RWPE2 (cell line): ENCODE results near the gene LRRC74B.

Experiments used
- ATAC-seq: fragments of 200-7000 bp; cut with Tn5 transposase; 3 replicates; pipeline ENCODE4 v1.9.1; 2021; ENCODE audit warnings: low read depth
- DNase-seq: peaks from one replicate; pipeline ENCODE4 v3.0.0-alpha.2; 2020; ENCODE audit warnings: low spot score
- H3K27ac ChIP-seq: fragments of 450-650 bp; 2 replicates; pipeline ENCODE4 v1.5.1; 2017; ENCODE audit warnings: mild to moderate bottlenecking; ENCODE audit not compliant: poor library complexity, severe bottlenecking
- H3K27me3 ChIP-seq: fragments of 250-450 bp; sonication (Bioruptor Pico); 2 replicates; pipeline ENCODE4 v1.5.1; 2021; ENCODE audit warnings: mild to moderate bottlenecking, moderate library complexity; ENCODE audit not compliant: insufficient read depth, poor library complexity, severe bottlenecking
- H3K36me3 ChIP-seq: fragments of 250-450 bp; sonication (Bioruptor Pico); 2 replicates; pipeline ENCODE4 v1.5.1; 2020; ENCODE audit warnings: low read depth, mild to moderate bottlenecking, moderate library complexity
- H3K4me1 ChIP-seq: fragments of 250-450 bp; sonication (Bioruptor Pico); 2 replicates; pipeline ENCODE4 v1.5.1; 2021; ENCODE audit warnings: mild to moderate bottlenecking, moderate library complexity; ENCODE audit not compliant: insufficient read depth, poor library complexity, severe bottlenecking
- H3K4me3 ChIP-seq: fragments of 250-450 bp; sonication (Bioruptor Pico); 2 replicates; pipeline ENCODE4 v1.5.1; 2021; ENCODE audit warnings: mild to moderate bottlenecking, moderate library complexity; ENCODE audit not compliant: severe bottlenecking
- H3K9me3 ChIP-seq: fragments of 250-450 bp; sonication (Bioruptor Pico); 2 replicates; pipeline ENCODE4 v1.5.1; 2021; ENCODE audit warnings: mild to moderate bottlenecking, moderate library complexity; ENCODE audit not compliant: severe bottlenecking
- TF ChIP-seq, protein P1 (sequence below): fragments of 450-650 bp; IDR thresholded peaks from one replicate; pipeline ENCODE4 v1.5.1; 2017; ENCODE audit warnings: mild to moderate bottlenecking, moderate library complexity; ENCODE audit not compliant: poor library complexity, severe bottlenecking

The LRRC74B gene

DNA sequence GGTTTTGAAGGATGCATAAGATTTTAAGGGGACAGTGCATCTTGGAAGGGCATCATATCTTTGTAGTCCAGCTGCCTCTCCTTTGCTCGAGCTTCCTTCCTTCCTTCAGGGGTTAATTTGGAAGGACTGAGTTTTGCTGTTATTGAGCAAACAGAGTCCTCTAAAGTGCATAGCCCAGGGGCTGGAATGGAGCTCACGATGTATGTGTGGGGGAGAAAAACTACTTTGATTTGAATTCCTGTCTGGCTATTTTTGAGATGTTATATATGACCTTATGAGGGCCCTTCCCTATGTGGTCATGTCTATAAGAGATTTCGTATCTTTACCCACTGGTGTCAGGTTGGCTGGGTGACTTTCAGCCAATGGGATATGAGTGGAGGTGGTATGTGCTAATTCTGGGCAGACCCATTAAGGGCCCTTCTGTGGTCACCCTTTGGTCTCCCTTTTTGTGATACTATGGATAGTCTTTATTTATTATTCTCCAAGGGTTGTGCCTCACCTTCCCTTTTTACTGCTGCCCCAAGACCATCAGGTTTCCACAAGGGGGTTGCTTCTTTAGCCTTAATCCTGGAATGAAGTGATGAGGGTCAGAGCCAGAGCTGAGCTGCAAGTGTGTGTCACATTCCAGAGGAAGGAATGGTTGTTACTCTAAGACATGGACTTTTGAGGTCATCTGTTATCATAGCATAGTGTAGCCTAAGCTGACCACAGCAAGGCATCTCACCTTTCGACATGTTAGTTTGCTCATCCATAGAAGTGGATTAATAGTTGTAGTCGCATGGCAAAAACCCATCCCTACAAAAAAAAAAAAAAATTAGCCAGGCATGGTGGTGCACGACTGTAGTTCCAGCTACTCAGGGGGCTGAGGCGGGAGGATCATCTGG lies 54.6 kb downstream of the LRRC74B start:
- DNase-seq (no peak), ATAC-seq (no peak)
- Histone ChIP-seq H3K4me1 (peaks cover 12% of the 10 kb centered on the region), H3K36me3 (no peaks in the 10 kb centered on the region), H3K4me3 (no peak overlapping the region), H3K9me3 (no peaks in the 10 kb centered on the region), H3K27ac (peak overlapping the region; percentile 46), H3K27me3 (no peaks in the 10 kb centered on the region)
- TF ChIP-seq, protein P1, sequence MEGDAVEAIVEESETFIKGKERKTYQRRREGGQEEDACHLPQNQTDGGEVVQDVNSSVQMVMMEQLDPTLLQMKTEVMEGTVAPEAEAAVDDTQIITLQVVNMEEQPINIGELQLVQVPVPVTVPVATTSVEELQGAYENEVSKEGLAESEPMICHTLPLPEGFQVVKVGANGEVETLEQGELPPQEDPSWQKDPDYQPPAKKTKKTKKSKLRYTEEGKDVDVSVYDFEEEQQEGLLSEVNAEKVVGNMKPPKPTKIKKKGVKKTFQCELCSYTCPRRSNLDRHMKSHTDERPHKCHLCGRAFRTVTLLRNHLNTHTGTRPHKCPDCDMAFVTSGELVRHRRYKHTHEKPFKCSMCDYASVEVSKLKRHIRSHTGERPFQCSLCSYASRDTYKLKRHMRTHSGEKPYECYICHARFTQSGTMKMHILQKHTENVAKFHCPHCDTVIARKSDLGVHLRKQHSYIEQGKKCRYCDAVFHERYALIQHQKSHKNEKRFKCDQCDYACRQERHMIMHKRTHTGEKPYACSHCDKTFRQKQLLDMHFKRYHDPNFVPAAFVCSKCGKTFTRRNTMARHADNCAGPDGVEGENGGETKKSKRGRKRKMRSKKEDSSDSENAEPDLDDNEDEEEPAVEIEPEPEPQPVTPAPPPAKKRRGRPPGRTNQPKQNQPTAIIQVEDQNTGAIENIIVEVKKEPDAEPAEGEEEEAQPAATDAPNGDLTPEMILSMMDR = no peak

DNA sequence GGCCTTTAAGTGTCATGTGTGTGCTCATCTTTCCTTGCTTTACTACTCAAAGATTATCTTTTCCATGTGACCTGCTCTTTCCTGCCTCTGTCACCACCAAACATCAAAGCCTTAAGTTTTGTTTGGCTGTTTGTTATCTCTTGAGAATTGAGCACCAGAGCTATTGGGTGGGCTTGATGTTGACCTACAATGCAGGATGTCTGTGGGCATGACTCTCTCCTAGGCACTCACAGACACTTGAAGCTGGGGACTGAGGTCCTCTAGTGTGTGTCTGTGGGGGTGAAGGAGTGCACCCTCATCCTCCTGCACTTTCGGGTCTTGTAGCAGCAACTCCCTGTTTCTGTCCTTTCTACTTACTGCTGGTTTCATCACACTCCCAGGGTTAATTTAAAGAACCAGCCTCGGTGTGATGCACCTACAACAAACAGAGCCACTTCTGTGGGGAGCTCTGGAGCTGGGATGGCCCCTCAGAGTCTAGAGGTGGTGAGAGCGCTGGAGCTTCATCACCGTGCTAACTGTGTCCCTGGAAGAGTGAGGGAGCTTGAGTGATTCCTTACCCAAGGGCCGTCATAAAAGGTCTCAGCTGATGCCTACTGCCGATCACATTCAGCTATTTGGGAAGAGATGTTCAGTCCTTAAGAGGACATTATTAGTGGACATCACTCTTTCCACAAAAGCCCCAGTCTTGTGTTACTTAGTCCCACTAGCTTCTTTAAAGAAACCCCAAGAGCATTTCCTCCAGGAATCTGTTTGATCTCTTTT lies 56.3 kb downstream of the LRRC74B start:
- no peaks in the 10 kb centered on the region for H3K9me3 ChIP-seq
- TF ChIP-seq, protein P1 = no peak
- ATAC-seq = no peak
- H3K4me3 ChIP-seq = no peak overlapping the region
- peak overlapping the region; percentile 46 for H3K27ac ChIP-seq
- H3K4me1 ChIP-seq = peaks cover 19% of the 10 kb centered on the region
- no peaks in the 10 kb centered on the region for H3K27me3 ChIP-seq
- H3K36me3 ChIP-seq = no peaks in the 10 kb centered on the region
- DNase-seq = no peak

DNA sequence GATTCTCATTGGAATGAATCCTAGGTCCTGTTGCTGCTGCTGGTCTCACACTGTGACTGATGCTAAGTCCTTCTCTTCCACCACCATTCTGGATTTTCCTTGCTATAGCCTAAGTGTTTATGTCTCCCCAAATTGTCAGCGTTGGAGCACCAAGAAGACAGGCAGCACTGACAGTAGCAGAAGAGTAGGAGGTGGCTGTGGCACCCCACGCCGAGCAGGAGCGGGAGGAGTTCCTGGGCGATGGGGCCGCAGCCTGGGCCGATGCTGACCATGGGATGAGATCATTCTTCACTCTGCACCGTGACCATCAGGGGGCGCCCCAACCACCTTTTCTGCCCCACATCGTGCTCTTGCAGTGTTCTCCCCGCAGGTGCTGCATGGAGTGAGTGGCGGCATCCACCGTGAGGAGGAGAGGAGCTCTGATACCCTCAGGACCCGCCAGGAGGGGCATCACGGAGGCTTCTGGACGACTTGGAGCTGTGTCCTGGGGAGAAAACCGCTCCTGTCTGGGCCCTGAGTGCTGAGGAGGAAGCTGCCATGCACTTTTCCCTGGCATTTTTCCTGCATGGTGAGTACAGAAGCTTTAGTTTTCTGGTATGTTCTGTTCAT lies 57.0 kb downstream of the LRRC74B start:
- H3K27ac ChIP-seq = no peak overlapping the region
- H3K27me3 ChIP-seq = no peaks in the 10 kb centered on the region
- no peaks in the 10 kb centered on the region for H3K36me3 ChIP-seq
- no peaks in the 10 kb centered on the region for H3K9me3 ChIP-seq
- peaks cover 19% of the 10 kb centered on the region for H3K4me1 ChIP-seq
- TF ChIP-seq, protein P1 = no peak
- DNase-seq (no peak), ATAC-seq (no peak)
- no peak overlapping the region for H3K4me3 ChIP-seq

DNA sequence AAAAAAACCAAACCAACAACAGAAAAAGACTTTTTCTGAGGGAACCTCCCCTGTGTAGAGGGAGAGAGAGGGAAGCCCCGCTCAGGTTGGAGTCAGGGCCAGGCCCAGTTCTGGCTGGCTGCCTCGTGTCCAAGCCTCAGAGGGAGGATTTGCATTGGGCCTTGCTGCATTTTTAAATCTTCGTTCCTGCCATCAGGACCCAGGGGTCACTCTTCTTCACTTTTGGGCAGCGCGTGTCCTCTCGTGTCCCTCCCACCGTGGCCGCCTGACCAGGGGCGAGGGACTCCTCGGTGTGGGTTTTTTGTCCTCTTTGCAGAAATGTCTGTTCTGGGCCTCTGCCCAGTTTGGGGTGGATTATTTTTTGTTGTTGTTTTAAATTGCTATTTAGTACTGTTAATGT lies 57.9 kb downstream of the LRRC74B start:
- Histone ChIP-seq H3K4me3 (no peak overlapping the region), H3K4me1 (peaks cover 19% of the 10 kb centered on the region), H3K27ac (no peak overlapping the region), H3K9me3 (peaks cover 3% of the 10 kb centered on the region), H3K36me3 (no peaks in the 10 kb centered on the region), H3K27me3 (no peaks in the 10 kb centered on the region)
- DNase-seq (no peak), ATAC-seq (no peak)
- TF ChIP-seq, protein P1 = no peak
